ENCODE measurements around the gene IPO5.
"Not testable (repeated sequence)": the region's sequence is repeated elsewhere in the genome, so short reads cannot be mapped to it uniquely, and the experiment has no call there.

IPO5 gene

GRCh38 chr13:98007001-98007400, 53.5 kb downstream of the IPO5 start:
- DNase-seq (ENCODE audit: low read depth in 2 of 3, low spot score in 2 of 3) = no peak

GRCh38 chr13:98013241-98013640, 59.8 kb downstream of the IPO5 start:
- no peak for DNase-seq (ENCODE audit: low read depth in 2 of 3, low spot score in 2 of 3)

- no peak for DNase-seq (ENCODE audit: low read depth in 2 of 3, low spot score in 2 of 3)
Observed at GRCh38 chr13:98014766-98015165, 61.3 kb downstream of the IPO5 start.

GRCh38 chr13:98018293-98018692, 64.8 kb downstream of the IPO5 start:
- no peak for DNase-seq (ENCODE audit: low read depth in 2 of 3, low spot score in 2 of 3)

GRCh38 chr13:98019186-98019585, 65.7 kb downstream of the IPO5 start:
- no peak for DNase-seq (ENCODE audit: low read depth in 2 of 3, low spot score in 2 of 3)

- no peak for DNase-seq (ENCODE audit: low read depth in 2 of 3, low spot score in 2 of 3)
Observed at GRCh38 chr13:98020271-98020670, 66.8 kb downstream of the IPO5 start.

GRCh38 chr13:98022210-98022609, 68.7 kb downstream of the IPO5 start:
- DNase-seq (ENCODE audit: low read depth in 2 of 3, low spot score in 2 of 3) = no peak

- no peak for DNase-seq (ENCODE audit: low read depth in 2 of 3, low spot score in 2 of 3)
Observed at GRCh38 chr13:98025480-98026025, 72.1 kb downstream of the IPO5 start.

- DNase-seq (ENCODE audit: low read depth in 2 of 3, low spot score in 2 of 3) = no peak
Observed at GRCh38 chr13:98026457-98026857, 73.0 kb downstream of the IPO5 start.

GRCh38 chr13:98032168-98032567, 78.7 kb downstream of the IPO5 start:
- DNase-seq (ENCODE audit: low read depth in 2 of 3, low spot score in 2 of 3) = no peak

- no peak for DNase-seq (ENCODE audit: low read depth in 2 of 3, low spot score in 2 of 3)
Observed at GRCh38 chr13:98033277-98034247, 80.1 kb downstream of the IPO5 start.

- DNase-seq (ENCODE audit: low read depth in 2 of 3, low spot score in 2 of 3) = no peak
Observed at GRCh38 chr13:98035373-98035772, 81.9 kb downstream of the IPO5 start.

- DNase-seq (ENCODE audit: low read depth in 2 of 3, low spot score in 2 of 3) = not testable (repeated sequence)
Observed at GRCh38 chr13:98036564-98037302, 83.3 kb downstream of the IPO5 start.

- no peak for DNase-seq (ENCODE audit: low read depth in 2 of 3, low spot score in 2 of 3)
Observed at GRCh38 chr13:98039261-98039660, 85.8 kb downstream of the IPO5 start.

- DNase-seq (ENCODE audit: low read depth in 2 of 3, low spot score in 2 of 3) = no peak
Observed at GRCh38 chr13:98039964-98040363, 86.5 kb downstream of the IPO5 start.

- DNase-seq (ENCODE audit: low read depth in 2 of 3, low spot score in 2 of 3) = no peak
Observed at GRCh38 chr13:98041081-98041820, 87.8 kb downstream of the IPO5 start.

GRCh38 chr13:98044301-98044700, 90.8 kb downstream of the IPO5 start:
- DNase-seq (ENCODE audit: low read depth in 2 of 3, low spot score in 2 of 3) = no peak

GRCh38 chr13:98047785-98048184, 94.3 kb downstream of the IPO5 start:
- not testable (repeated sequence) for DNase-seq (ENCODE audit: low read depth in 2 of 3, low spot score in 2 of 3)

- DNase-seq (ENCODE audit: low read depth in 2 of 3, low spot score in 2 of 3) = no peak
Observed at GRCh38 chr13:98048265-98048664, 94.8 kb downstream of the IPO5 start.

GRCh38 chr13:98050041-98050466, 96.6 kb downstream of the IPO5 start:
- DNase-seq (ENCODE audit: low read depth in 2 of 3, low spot score in 2 of 3) = no peak

GRCh38 chr13:98052412-98052811, 98.9 kb downstream of the IPO5 start:
- no peak for DNase-seq (ENCODE audit: low read depth in 2 of 3, low spot score in 2 of 3)

Measured in activated CD8-positive, alpha-beta memory T cell treated with anti-CD3 and anti-CD28 coated beads for 48 hours (primary cell).